ENCODE measurements around the gene KCNT2.

DNA sequence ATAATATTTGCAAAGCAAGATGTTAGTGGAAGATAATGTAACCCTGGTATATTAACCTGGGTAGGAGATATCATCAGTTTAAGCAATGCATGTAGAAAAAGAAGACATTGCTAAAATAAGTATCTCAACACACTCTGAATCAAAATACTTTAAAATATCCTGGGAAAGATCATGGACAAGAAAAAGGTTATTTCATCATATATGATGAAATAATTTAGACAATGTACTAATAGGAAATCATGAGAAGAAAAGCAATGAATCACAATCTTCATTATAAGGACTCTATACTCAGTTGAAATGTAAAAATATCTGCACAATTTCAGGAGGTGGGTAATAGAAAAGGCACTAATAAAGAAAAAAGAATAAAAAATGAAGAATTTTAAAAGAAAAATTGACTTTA lies 158.8 kb downstream of the KCNT2 start:
- TF ChIP-seq TAF1 (IDR thresholded peaks at IDR 0.05; ENCODE audit: low read depth, low read length) (no peak), SPI1 (IDR thresholded peaks at IDR 0.05; ENCODE audit: low read depth, low read length) (no peak), POLR2A (IDR thresholded peaks at IDR 0.05; ENCODE audit: low read depth, low read length) (no peak)
